Nephron progenitor cell (in vitro differentiated cells): ENCODE measurements around the gene KRT86.

Source experiments
- DNase-seq: peaks from one replicate; pipeline ENCODE4 v3.0.0; 2021
- H3K27ac Mint-ChIP-seq: 2 replicates; pipeline ENCODE4 v1.8.0; 2021; ENCODE audit warnings: mild to moderate bottlenecking, moderate library complexity, mixed read lengths
- H3K27me3 Mint-ChIP-seq: 2 replicates; pipeline ENCODE4 v1.8.0; 2021; ENCODE audit warnings: mild to moderate bottlenecking, low read depth, mixed read lengths; ENCODE audit not compliant: poor library complexity
- H3K36me3 Mint-ChIP-seq: 2 replicates; pipeline ENCODE4 v1.8.0; 2021; ENCODE audit warnings: low read depth, mixed read lengths
- H3K4me1 Mint-ChIP-seq: 2 replicates; pipeline ENCODE4 v1.8.0; 2021; ENCODE audit warnings: mixed read lengths
- H3K4me3 Mint-ChIP-seq: 2 replicates; pipeline ENCODE4 v1.8.0; 2021; ENCODE audit warnings: mild to moderate bottlenecking, moderate library complexity, mixed read lengths
- H3K9me3 Mint-ChIP-seq: 2 replicates; pipeline ENCODE4 v1.8.0; 2021; ENCODE audit warnings: mild to moderate bottlenecking, moderate library complexity, mixed read lengths
- CTCF ChIP-seq: fragments of 200-600 bp; sonication (generic); IDR thresholded peaks from 2 replicates; pipeline ENCODE4 v1.5.0; 2021; ENCODE audit warnings: antibody characterized with exemption

The KRT86 gene

GRCh38 chr12:52233462-52234207 lies 40.8 kb upstream of the KRT86 start:
- TF ChIP-seq CTCF = no peak
- H3K4me1 Mint-ChIP-seq = peaks cover 23% of the 10 kb centered on the region
- peaks cover 98% of the 10 kb centered on the region for H3K27me3 Mint-ChIP-seq
- H3K27ac Mint-ChIP-seq = no peak overlapping the region
- H3K4me3 Mint-ChIP-seq = peak overlapping the region; percentile 74
- DNase-seq = peak; percentile 23
- H3K36me3 Mint-ChIP-seq = no peaks in the 10 kb centered on the region
- H3K9me3 Mint-ChIP-seq = no peaks in the 10 kb centered on the region

GRCh38 chr12:52234223-52234810 lies 40.1 kb upstream of the KRT86 start:
- no peak for DNase-seq
- Mint-ChIP-seq H3K9me3 (no peaks in the 10 kb centered on the region), H3K27ac (no peak overlapping the region), H3K36me3 (no peaks in the 10 kb centered on the region), H3K27me3 (peaks cover 92% of the 10 kb centered on the region), H3K4me3 (peak overlapping the region; percentile 17), H3K4me1 (peaks cover 29% of the 10 kb centered on the region)
- no peak for TF ChIP-seq CTCF

- no peak for TF ChIP-seq CTCF
- Mint-ChIP-seq H3K4me3 (no peak overlapping the region), H3K27me3 (peaks cover 86% of the 10 kb centered on the region), H3K27ac (no peak overlapping the region), H3K9me3 (no peaks in the 10 kb centered on the region), H3K36me3 (no peaks in the 10 kb centered on the region), H3K4me1 (peaks cover 31% of the 10 kb centered on the region)
- no peak for DNase-seq
These were observed 39.3 kb upstream of the KRT86 start for GRCh38 chr12:52235001-52235764.

GRCh38 chr12:52235822-52236361 lies 38.6 kb upstream of the KRT86 start:
- peaks cover 31% of the 10 kb centered on the region for H3K4me1 Mint-ChIP-seq
- H3K27me3 Mint-ChIP-seq = peaks cover 79% of the 10 kb centered on the region
- DNase-seq = no peak
- H3K27ac Mint-ChIP-seq = no peak overlapping the region
- H3K4me3 Mint-ChIP-seq = no peak overlapping the region
- H3K9me3 Mint-ChIP-seq = no peaks in the 10 kb centered on the region
- TF ChIP-seq CTCF = no peak
- no peaks in the 10 kb centered on the region for H3K36me3 Mint-ChIP-seq

- Mint-ChIP-seq H3K36me3 (no peaks in the 10 kb centered on the region), H3K9me3 (no peaks in the 10 kb centered on the region), H3K27me3 (peaks cover 73% of the 10 kb centered on the region), H3K4me3 (no peak overlapping the region), H3K27ac (no peak overlapping the region), H3K4me1 (peaks cover 31% of the 10 kb centered on the region)
- no peak for DNase-seq
- TF ChIP-seq CTCF = no peak
These were observed 37.9 kb upstream of the KRT86 start for GRCh38 chr12:52236386-52237050.
